PC-3 (cell line): ENCODE data around the gene CHRM2. TPM values are rescaled to one million over a fixed set of nuclear protein-coding genes. Genes with fewer than 3 reads are reported as not detected.

Experiments
- ATAC-seq: fragments of 200-7000 bp; cut with Tn5 transposase; 2 replicates; pipeline ENCODE4 v1.9.1; 2020; ENCODE audit warnings: mild to moderate bottlenecking, moderate library complexity
- BruUV-seq: library from RNA; stranded (reverse); fragments of 400-500 nt; replicated peaks from 2 replicates; lab custom pipeline; 2021; lab: Mats Ljungman, UMichigan
- CTCF ChIA-PET: fragments of 300-600 bp; sonication (Branson Sonifier 250); formaldehyde crosslinking; loops from one replicate; lab custom pipeline; 2022; ENCODE audit warnings: antibody characterized with exemption; lab: Charles Lee
- POLR2A ChIA-PET: fragments of 300-600 bp; sonication (Branson Sonifier 250); formaldehyde crosslinking; loops from one replicate; lab custom pipeline; 2022; ENCODE audit warnings: antibody characterized with exemption; ENCODE audit not compliant: unreplicated experiment; lab: Charles Lee
- DNase-seq: peaks from one replicate; pipeline ENCODE4 v3.0.0-alpha.2; 2015
- H2AFZ ChIP-seq: fragments of 300-600 bp; sonication (generic); 2 replicates; pipeline ENCODE4 v1.6.0; 2016; ENCODE audit warnings: antibody characterized with exemption, low read length
- H3F3A ChIP-seq: fragments of 300-600 bp; sonication (generic); one replicate; pipeline ENCODE4 v1.6.0; 2017; ENCODE audit warnings: antibody characterized with exemption, low read length, control low read depth, mild to moderate bottlenecking; ENCODE audit not compliant: unreplicated experiment
- H3K27ac ChIP-seq: fragments of 300-600 bp; sonication (generic); 2 replicates; pipeline ENCODE4 v1.5.1; 2016; ENCODE audit warnings: mild to moderate bottlenecking, low read length
- H3K27me3 ChIP-seq: fragments of 300-600 bp; sonication (generic); 2 replicates; pipeline ENCODE4 v1.6.1; 2016; ENCODE audit warnings: low read length, mixed read lengths
- H3K36me3 ChIP-seq: fragments of 300-600 bp; sonication (generic); 2 replicates; pipeline ENCODE4 v1.6.1; 2016; ENCODE audit warnings: low read depth, mixed run types, low read length, mixed read lengths
- H3K4me1 ChIP-seq: fragments of 300-600 bp; sonication (generic); 2 replicates; pipeline ENCODE4 v1.5.1; 2016; ENCODE audit warnings: low read length; ENCODE audit not compliant: insufficient read depth
- H3K4me2 ChIP-seq: fragments of 300-600 bp; sonication (generic); 2 replicates; pipeline ENCODE4 v1.6.0; 2016; ENCODE audit warnings: low read length
- H3K4me3 ChIP-seq: fragments of 300-600 bp; sonication (generic); 2 replicates; pipeline ENCODE4 v1.5.1; 2016; ENCODE audit warnings: mild to moderate bottlenecking, low read length, mixed read lengths
- H3K79me2 ChIP-seq: fragments of 300-600 bp; sonication (generic); 2 replicates; pipeline ENCODE4 v1.6.1; 2017; ENCODE audit warnings: low read length, mixed read lengths
- H3K9ac ChIP-seq: fragments of 300-600 bp; sonication (generic); 2 replicates; pipeline ENCODE4 v1.6.0; 2016; ENCODE audit warnings: mild to moderate bottlenecking, low read length
- H3K9me2 ChIP-seq: fragments of 300-600 bp; sonication (generic); replicated peaks from 2 replicates; pipeline ENCODE4 v1.6.1; 2016; ENCODE audit warnings: mixed run types, low read length, mixed read lengths
- H3K9me3 ChIP-seq: fragments of 300-600 bp; sonication (generic); 2 replicates; pipeline ENCODE4 v1.6.1; 2016; ENCODE audit warnings: low read length, mixed read lengths
- H4K20me1 ChIP-seq: fragments of 300-600 bp; sonication (generic); 2 replicates; pipeline ENCODE4 v1.6.1; 2016; ENCODE audit warnings: low read length, mixed read lengths
- EZH2 ChIP-seq: fragments of 300-600 bp; sonication (generic); IDR thresholded peaks from one replicate; pipeline ENCODE4 v1.6.1; 2017; ENCODE audit warnings: antibody characterized with exemption, mild to moderate bottlenecking, low read length; ENCODE audit not compliant: unreplicated experiment
- EZH2phosphoT487 ChIP-seq: fragments of 300-600 bp; sonication (generic); IDR thresholded peaks from 2 replicates; pipeline ENCODE4 v1.6.1; 2018; ENCODE audit warnings: mild to moderate bottlenecking, antibody characterized with exemption, low read length, borderline replicate concordance
- intact Hi-C: fragments of 100-400 bp; cut with micrococcal nuclease; formaldehyde crosslinking; loops from 2 replicates; pipeline ENCODE4 v1.9.0; 2023
- total RNA-seq: library from RNA; depleted of rRNA; stranded (reverse); fragments of >200 nt; gene quantifications from 2 replicates; pipeline ENCODE4 v1.2.3, GENCODE V29; 2014
- TF ChIP-seq, protein P1 (sequence below): fragments of 300-600 bp; sonication (generic); conservative IDR thresholded peaks from 2 replicates; pipeline ENCODE4 v1.5.1; 2017; ENCODE audit warnings: antibody characterized with exemption, low read depth, mild to moderate bottlenecking, low read length

CHRM2 gene
- total RNA-seq, 1 experiment from 2014 or later, result not detected

GRCh38 chr7:136870866-136871487 is 2.5 kb downstream of the CHRM2 start:
- ATAC-seq (no peak), DNase-seq (no peak)
- Histone ChIP-seq H3K4me1 (no peaks in the 10 kb centered on the region), H3K4me3 (no peak overlapping the region), H3K9me2 (no peaks in the 10 kb centered on the region), H3K9ac (no peak overlapping the region), H4K20me1 (no peaks in the 10 kb centered on the region), H2AFZ (no peak overlapping the region), H3F3A (no peaks in the 10 kb centered on the region), H3K36me3 (no peaks in the 10 kb centered on the region), H3K4me2 (no peak overlapping the region), H3K27me3 (peaks cover 65% of the 10 kb centered on the region), H3K27ac (no peak overlapping the region), H3K9me3 (no peaks in the 10 kb centered on the region), H3K79me2 (no peaks in the 10 kb centered on the region)
- ChIA-PET POLR2A (no interaction called here), CTCF (no interaction called here)
- intact Hi-C loops, result loop anchor here (10.0 kb wide), 1 partner anchor 1034 kb away; no protein-coding TSS in a partner anchor
- BruUV-seq, result no TSS peak
- TF ChIP-seq, protein P1, sequence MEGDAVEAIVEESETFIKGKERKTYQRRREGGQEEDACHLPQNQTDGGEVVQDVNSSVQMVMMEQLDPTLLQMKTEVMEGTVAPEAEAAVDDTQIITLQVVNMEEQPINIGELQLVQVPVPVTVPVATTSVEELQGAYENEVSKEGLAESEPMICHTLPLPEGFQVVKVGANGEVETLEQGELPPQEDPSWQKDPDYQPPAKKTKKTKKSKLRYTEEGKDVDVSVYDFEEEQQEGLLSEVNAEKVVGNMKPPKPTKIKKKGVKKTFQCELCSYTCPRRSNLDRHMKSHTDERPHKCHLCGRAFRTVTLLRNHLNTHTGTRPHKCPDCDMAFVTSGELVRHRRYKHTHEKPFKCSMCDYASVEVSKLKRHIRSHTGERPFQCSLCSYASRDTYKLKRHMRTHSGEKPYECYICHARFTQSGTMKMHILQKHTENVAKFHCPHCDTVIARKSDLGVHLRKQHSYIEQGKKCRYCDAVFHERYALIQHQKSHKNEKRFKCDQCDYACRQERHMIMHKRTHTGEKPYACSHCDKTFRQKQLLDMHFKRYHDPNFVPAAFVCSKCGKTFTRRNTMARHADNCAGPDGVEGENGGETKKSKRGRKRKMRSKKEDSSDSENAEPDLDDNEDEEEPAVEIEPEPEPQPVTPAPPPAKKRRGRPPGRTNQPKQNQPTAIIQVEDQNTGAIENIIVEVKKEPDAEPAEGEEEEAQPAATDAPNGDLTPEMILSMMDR, result no peak
- TF ChIP-seq EZH2phosphoT487 (no peak), EZH2 (no peak)

DNA sequence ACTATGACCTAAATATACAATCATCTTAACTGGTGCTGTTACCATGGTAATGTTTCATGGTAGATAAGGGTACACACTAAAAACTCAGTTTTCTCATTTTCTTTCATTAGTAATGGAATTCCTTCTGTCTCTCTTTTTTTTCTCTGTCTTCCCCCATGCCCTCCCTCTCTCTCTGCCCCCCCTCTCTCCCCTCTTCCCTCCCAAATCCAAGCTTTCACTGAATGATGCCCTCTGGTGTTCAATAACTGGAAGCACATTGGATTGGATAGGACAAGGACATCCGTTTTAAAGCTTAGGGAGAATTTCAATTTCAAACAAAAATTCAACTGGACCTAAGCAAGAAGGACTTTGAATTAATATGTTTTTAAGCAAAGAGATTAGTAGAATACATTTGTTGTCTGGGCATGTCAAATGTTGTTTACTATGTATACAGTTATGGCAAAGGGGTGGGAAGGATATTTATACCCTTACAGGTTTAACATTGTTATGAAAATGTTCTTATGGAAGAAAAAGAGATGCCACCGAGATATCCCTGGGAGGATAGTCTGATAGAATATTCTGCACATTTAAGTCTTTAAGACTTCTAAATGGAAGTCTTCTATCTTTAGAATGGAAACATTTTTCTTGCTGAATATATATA is 6.1 kb downstream of the CHRM2 start:
- peak; percentile 51 for ATAC-seq
- no peaks in the 10 kb centered on the region for H3K9me3 ChIP-seq
- no peak overlapping the region for H3K27ac ChIP-seq
- H4K20me1 ChIP-seq, result no peaks in the 10 kb centered on the region
- no peaks in the 10 kb centered on the region for H3K36me3 ChIP-seq
- no TSS peak for BruUV-seq
- H3K9me2 ChIP-seq, result no peaks in the 10 kb centered on the region
- no peak overlapping the region for H3K4me3 ChIP-seq
- H3K4me2 ChIP-seq, result no peak overlapping the region
- ChIA-PET POLR2A (no interaction called here), CTCF (interaction anchor here (0.5 to 0.7 kb wide), 5 partner anchors 15 to 732 kb away, joined by 3 to 13 read pairs (median 4); no protein-coding TSS in a partner anchor)
- H3F3A ChIP-seq, result no peaks in the 10 kb centered on the region
- H3K9ac ChIP-seq, result no peak overlapping the region
- no peaks in the 10 kb centered on the region for H3K79me2 ChIP-seq
- H2AFZ ChIP-seq, result no peak overlapping the region
- H3K27me3 ChIP-seq, result peaks cover 66% of the 10 kb centered on the region
- DNase-seq, result peak; percentile 55
- TF ChIP-seq, protein P1, result peak; percentile 70
- no peak for TF ChIP-seq EZH2phosphoT487
- intact Hi-C loops, result loop anchor here (10.0 kb wide), 1 partner anchor 1030 kb away; no protein-coding TSS in a partner anchor
- no peaks in the 10 kb centered on the region for H3K4me1 ChIP-seq

- ChIA-PET CTCF (no interaction called here), POLR2A (no interaction called here)
- TF ChIP-seq EZH2, result no peak
- TF ChIP-seq EZH2phosphoT487, result no peak
- TF ChIP-seq, protein P1, result no peak
- ATAC-seq (no peak), DNase-seq (no peak)
- Histone ChIP-seq H3K27me3 (peaks cover 51% of the 10 kb centered on the region), H3F3A (no peaks in the 10 kb centered on the region), H3K4me3 (no peak overlapping the region), H3K36me3 (no peaks in the 10 kb centered on the region), H2AFZ (no peak overlapping the region), H3K9me3 (no peaks in the 10 kb centered on the region), H4K20me1 (no peaks in the 10 kb centered on the region), H3K9me2 (no peaks in the 10 kb centered on the region), H3K4me1 (no peaks in the 10 kb centered on the region), H3K4me2 (no peak overlapping the region), H3K79me2 (no peaks in the 10 kb centered on the region), H3K9ac (no peak overlapping the region), H3K27ac (no peak overlapping the region)
- BruUV-seq, result no TSS peak
- intact Hi-C loops, result loop anchor here (10.0 kb wide), 1 partner anchor 1027 kb away; no protein-coding TSS in a partner anchor
Measured at GRCh38 chr7:136877509-136877908, 9.1 kb downstream of the CHRM2 start.
